K562 (cell line): ENCODE measurements around the gene NAPEPLD. TPM values are rescaled to one million over a fixed set of nuclear protein-coding genes. Genes with fewer than 3 reads are reported as not detected.
"Not testable (repeated sequence)": the region's sequence is repeated elsewhere in the genome, so short reads cannot be mapped to it uniquely, and the experiment has no call there.

ENCODE experiments used
- ATAC-seq: fragments of 200-7000 bp; cut with Tn5 transposase; 3 replicates; pipeline ENCODE4 v1.9.1; 2020; ENCODE audit warnings: moderate library complexity
- BruUV-seq: library from RNA; stranded (reverse); fragments of 400-500 nt; replicated peaks from 2 replicates; lab custom pipeline; 2021; lab: Mats Ljungman, UMichigan
- CTCF ChIA-PET: fragments of 300-600 bp; formaldehyde crosslinking; extraction: SDS; loops from one replicate; lab custom pipeline; 2021; ENCODE audit warnings: low intra/inter-chr PET ratio; lab: Yijun Ruan, JAX
- POLR2A ChIA-PET: fragments of 300-600, 350-650 bp; sonication (Branson Sonifier 250); formaldehyde crosslinking; extraction: SDS; loops from one replicate; lab custom pipeline; 2021; ENCODE audit warnings: antibody characterized with exemption, inconsistent platforms; lab: Yijun Ruan, JAX
- DNase-seq, 4 experiments: peaks; one replicate each; pipeline versions ENCODE4 v3.0.0 to v3.0.0-alpha.2; 2011 to 2018; ENCODE audit warnings: low spot score in 3 of 4, mixed read lengths in 3 of 4; ENCODE audit errors: extremely low read depth in 1 of 4
- FAIRE-seq: peaks from 2 replicates; lab custom pipeline; 2011; peaks lifted over from hg19 to GRCh38; lab: Jason Lieb, UNC
- H2AFZ ChIP-seq: 2 replicates; pipeline ENCODE4 v1.6.0; 2011; ENCODE audit warnings: low read depth, low read length, control low read depth, inconsistent platforms
- H3K27ac ChIP-seq: fragments of 200-600 bp; 3 replicates; pipeline ENCODE4 v1.8.0; 2011; ENCODE audit warnings: low read depth, mild to moderate bottlenecking, control low read depth, inconsistent platforms, low read length, moderate library complexity, mixed read lengths; ENCODE audit errors: extremely low read depth
- H3K27me3 ChIP-seq, 2 experiments: fragments of 300-600 bp in 1 of 2; 2 replicates in 1 of 2; 3 replicates in 1 of 2; pipeline versions ENCODE4 v1.6.0 to v1.8.0; 2011; ENCODE audit warnings: inconsistent platforms in 2 of 2, low read length in 2 of 2, mild to moderate bottlenecking in 1 of 2, mixed read lengths in 1 of 2, moderate library complexity in 1 of 2; ENCODE audit not compliant: control insufficient read depth in 2 of 2, insufficient read depth in 2 of 2
- H3K36me3 ChIP-seq: fragments of 300-600 bp; 3 replicates; pipeline ENCODE4 v1.8.0; 2011; ENCODE audit warnings: mild to moderate bottlenecking, low read length, inconsistent platforms; ENCODE audit not compliant: control insufficient read depth, insufficient read depth
- H3K4me1 ChIP-seq, 2 experiments: fragments of 200-600 bp in 1 of 2; replicated peaks in 1 of 2; 2 replicates in 1 of 2; 3 replicates in 1 of 2; pipeline versions ENCODE4 v1.5.1 to v1.8.0; 2011; ENCODE audit warnings: inconsistent platforms in 2 of 2, low read length in 2 of 2, mild to moderate bottlenecking in 1 of 2, mixed read lengths in 1 of 2, moderate library complexity in 1 of 2; ENCODE audit not compliant: control insufficient read depth in 2 of 2, insufficient read depth in 2 of 2
- H3K4me2 ChIP-seq: 2 replicates; pipeline ENCODE4 v1.6.1; 2011; ENCODE audit warnings: low read length, control low read depth, inconsistent platforms, mixed read lengths; ENCODE audit not compliant: insufficient read depth
- H3K4me3 ChIP-seq: fragments of 200-600 bp; sonication (generic), shearing (Covaris generic); 2 replicates; pipeline ENCODE4 v1.5.1; 2016; ENCODE audit warnings: control low read depth, inconsistent platforms
- H3K79me2 ChIP-seq: fragments of 200-600 bp; 3 replicates; pipeline ENCODE4 v1.8.0; 2011; ENCODE audit warnings: low read length, inconsistent platforms; ENCODE audit not compliant: control insufficient read depth, insufficient read depth
- H3K9ac ChIP-seq, 2 experiments: 2 replicates each; pipeline versions ENCODE4 v1.6.0 to v1.6.1; 2011; ENCODE audit warnings: low read depth in 2 of 2, low read length in 2 of 2, control low read depth in 1 of 2, inconsistent platforms in 1 of 2, mild to moderate bottlenecking in 1 of 2, mixed read lengths in 1 of 2; ENCODE audit not compliant: insufficient read depth in 1 of 2
- H3K9me1 ChIP-seq: one replicate; pipeline ENCODE4 v1.6.0; 2011; ENCODE audit warnings: inconsistent platforms, mild to moderate bottlenecking, low read length, moderate library complexity; ENCODE audit not compliant: control insufficient read depth, insufficient read depth
- H3K9me3 ChIP-seq: replicated peaks from 2 replicates; pipeline ENCODE4 v1.5.1; 2011; ENCODE audit warnings: low read depth, low read length, inconsistent platforms; ENCODE audit not compliant: control insufficient read depth, insufficient read depth
- H4K20me1 ChIP-seq: replicated peaks from 2 replicates; pipeline ENCODE4 v1.6.1; 2011; ENCODE audit warnings: low read length, inconsistent platforms, mixed read lengths; ENCODE audit not compliant: control insufficient read depth, insufficient read depth
- HDAC1 ChIP-seq, 2 experiments: fragments of 450-650 bp; IDR thresholded peaks; 2 replicates each; pipeline ENCODE4 v1.6.1; 2016 to 2017; ENCODE audit warnings: inconsistent platforms in 1 of 2, mild to moderate bottlenecking in 1 of 2, moderate library complexity in 1 of 2
- HDAC2 ChIP-seq: fragments of 450-650 bp; IDR thresholded peaks from 2 replicates; pipeline ENCODE4 v1.6.1; 2016; ENCODE audit warnings: mild to moderate bottlenecking
- KDM1A ChIP-seq, 2 experiments: fragments of 450-650 bp; IDR thresholded peaks; 2 replicates each; pipeline ENCODE4 v1.6.1; 2016; ENCODE audit warnings: mild to moderate bottlenecking in 2 of 2
- ZKSCAN8 ChIP-seq: fragments of 200-800 bp; sonication (Bioruptor generic); IDR thresholded peaks from 2 replicates; pipeline ENCODE4 v1.6.1; 2016; ENCODE audit warnings: missing genetic modification characterization, missing compliant biosample characterization
- WGBS: fragments of 100-300 bp; shearing (Covaris generic); methylation state at CpG from one replicate; pipeline ENCODE4 v1.1.6; 2016; ENCODE audit warnings: low coverage, mixed read lengths; ENCODE audit not compliant: insufficient coverage; ENCODE audit errors: missing lambda C conversion rate; 5-methylcytosine and 5-hydroxymethylcytosine counted together
- in situ Hi-C: fragments of 300-500 bp; cut with MboI; formaldehyde crosslinking; loops from 4 replicates; pipeline ENCODE4 v1.15.0; 2018; ENCODE audit warnings: inconsistent platforms, mixed read lengths
- intact Hi-C: fragments of 100-400 bp; cut with micrococcal nuclease; formaldehyde crosslinking; loops from 2 replicates; pipeline ENCODE4 v1.14.2; 2022
- polyA plus RNA-seq, 8 experiments: library from polyadenylated mRNA; depleted of rRNA in 4 of 8; stranded (reverse) in 5 of 8; unstranded in 3 of 8; fragments of >200 nt; fragmentation: Nextera tagmentation in 2 of 8; fragmentation: Illumina TruSeq in 1 of 8; extraction: Ambion mirVana in 2 of 8; extraction: Trizol in 1 of 8; gene quantifications; 2 replicates each; pipeline versions ENCODE4 v1.2.1 to v1.2.3, GENCODE V29; 2011 to 2014; ENCODE audit warnings: inconsistent platforms in 1 of 8, missing spikeins in 1 of 8
- total RNA-seq, 7 experiments: library from RNA; depleted of rRNA in 6 of 7; stranded (reverse); fragments of >200 nt in 6 of 7; fragmentation: Illumina TruSeq in 2 of 7; extraction: Trizol in 2 of 7; gene quantifications; 2 replicates each; pipeline versions ENCODE4 v1.2.1 to v1.2.3, GENCODE V29; 2011 to 2021; ENCODE audit warnings: low replicate concordance in 1 of 7
- TF ChIP-seq, protein P1 (sequence below), 2 experiments: fragments of 450-650 bp; IDR thresholded peaks; 2 replicates each; pipeline ENCODE4 v1.6.1; 2016

NAPEPLD gene
- total and polyA plus RNA-seq, 9 of the 15 experiments (the other 6 are each of a cell fraction or from before 2014, with no cell fraction given): 3.2 to 11.0 (median 7.5) TPM

DNA sequence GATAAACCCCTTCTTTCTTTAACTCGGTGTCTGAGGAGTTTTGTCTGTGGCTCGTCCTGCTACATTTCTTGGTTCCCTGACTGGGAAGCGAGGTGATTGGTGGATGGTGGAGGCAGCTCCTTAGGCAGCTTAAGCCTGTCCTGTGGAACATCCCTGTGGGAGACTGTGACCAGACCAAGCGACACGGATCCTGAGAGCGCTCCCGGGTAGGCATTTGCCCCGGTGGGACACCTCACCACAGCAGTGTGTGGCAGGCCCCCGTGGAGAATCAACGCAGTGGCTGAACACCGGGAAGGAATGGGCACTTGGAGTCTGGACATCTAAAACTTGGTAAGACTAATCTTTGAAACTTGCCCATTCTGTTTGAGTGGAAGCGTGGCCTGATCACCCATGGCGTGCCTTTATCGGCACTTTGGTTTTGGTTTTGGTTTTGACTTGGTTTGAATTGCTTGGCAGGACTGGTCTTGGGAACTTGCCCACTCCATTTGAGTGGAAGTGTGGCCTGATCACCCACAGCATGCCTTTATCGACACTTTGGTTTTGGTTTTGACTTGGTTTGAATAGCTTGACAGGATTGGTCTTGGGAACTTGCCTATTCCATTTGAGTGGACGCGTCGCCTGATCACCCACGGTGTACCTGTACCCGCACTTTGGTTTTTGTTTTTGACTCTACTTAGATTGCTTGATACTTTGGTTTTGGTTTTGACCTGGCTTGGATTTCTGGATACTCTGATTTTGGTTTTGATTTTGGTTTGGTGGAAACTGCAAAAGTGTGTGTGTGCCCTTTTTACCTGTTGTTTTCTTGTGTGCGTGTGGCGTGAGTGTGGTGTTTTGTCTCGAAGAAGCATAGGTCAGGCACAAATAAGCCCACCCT lies 4.1 kb upstream of the NAPEPLD start:
- H3K4me3 ChIP-seq, H3K9me3 ChIP-seq, H4K20me1 ChIP-seq, BruUV-seq, ATAC-seq, intact Hi-C loops, in situ Hi-C loops, H3K27me3 ChIP-seq, CTCF ChIA-PET, H3K9ac ChIP-seq, H3K9me1 ChIP-seq, H3K36me3 ChIP-seq, DNase-seq, FAIRE-seq, H3K27ac ChIP-seq, H3K79me2 ChIP-seq: not testable (repeated sequence)
- POLR2A ChIA-PET: interaction anchor here (0.6 to 1.7 kb wide), 2 partner anchors 12 to 1934 kb away, joined by 3 to 5 read pairs; no protein-coding TSS in a partner anchor
- WGBS: 91% methylated on average over 23 of the region's 23 CpGs
- H3K4me2 ChIP-seq: peak overlapping the region; percentile 56; the same call in 1 of the 2 replicates
- H2AFZ ChIP-seq: peak overlapping the region; percentile 83
- H3K4me1 ChIP-seq: peaks cover 22 to 26% of the 10 kb centered on the region in 2 experiments
- TF ChIP-seq ZKSCAN8 (CRISPR knock-in tag) (0 out of 2 replicates have a peak, but pooled peaks have one; percentile 36), HDAC1 (IDR thresholded peaks at IDR 0.05) (peak in 1 of 2 experiments; percentile 62; a peak in 1 of 4 replicates), HDAC2 (peak; percentile 48; the same call in 1 of the 2 replicates), KDM1A (IDR thresholded peaks at IDR 0.05) (peak; percentile 96 to 98)
- TF ChIP-seq, protein P1, sequence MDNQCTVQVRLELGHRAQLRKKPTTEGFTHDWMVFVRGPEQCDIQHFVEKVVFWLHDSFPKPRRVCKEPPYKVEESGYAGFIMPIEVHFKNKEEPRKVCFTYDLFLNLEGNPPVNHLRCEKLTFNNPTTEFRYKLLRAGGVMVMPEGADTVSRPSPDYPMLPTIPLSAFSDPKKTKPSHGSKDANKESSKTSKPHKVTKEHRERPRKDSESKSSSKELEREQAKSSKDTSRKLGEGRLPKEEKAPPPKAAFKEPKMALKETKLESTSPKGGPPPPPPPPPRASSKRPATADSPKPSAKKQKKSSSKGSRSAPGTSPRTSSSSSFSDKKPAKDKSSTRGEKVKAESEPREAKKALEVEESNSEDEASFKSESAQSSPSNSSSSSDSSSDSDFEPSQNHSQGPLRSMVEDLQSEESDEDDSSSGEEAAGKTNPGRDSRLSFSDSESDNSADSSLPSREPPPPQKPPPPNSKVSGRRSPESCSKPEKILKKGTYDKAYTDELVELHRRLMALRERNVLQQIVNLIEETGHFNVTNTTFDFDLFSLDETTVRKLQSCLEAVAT (IDR thresholded peaks at IDR 0.05): 0 out of 4 replicates have a peak, but pooled peaks of 1 of the 2 experiments have one; percentile 12
